ENCODE measurements around the gene UBE2L5.

GRCh38 chr13:30431269-30431940 lies 9.1 kb downstream of the UBE2L5 start:
- TF ChIP-seq, protein P1, sequence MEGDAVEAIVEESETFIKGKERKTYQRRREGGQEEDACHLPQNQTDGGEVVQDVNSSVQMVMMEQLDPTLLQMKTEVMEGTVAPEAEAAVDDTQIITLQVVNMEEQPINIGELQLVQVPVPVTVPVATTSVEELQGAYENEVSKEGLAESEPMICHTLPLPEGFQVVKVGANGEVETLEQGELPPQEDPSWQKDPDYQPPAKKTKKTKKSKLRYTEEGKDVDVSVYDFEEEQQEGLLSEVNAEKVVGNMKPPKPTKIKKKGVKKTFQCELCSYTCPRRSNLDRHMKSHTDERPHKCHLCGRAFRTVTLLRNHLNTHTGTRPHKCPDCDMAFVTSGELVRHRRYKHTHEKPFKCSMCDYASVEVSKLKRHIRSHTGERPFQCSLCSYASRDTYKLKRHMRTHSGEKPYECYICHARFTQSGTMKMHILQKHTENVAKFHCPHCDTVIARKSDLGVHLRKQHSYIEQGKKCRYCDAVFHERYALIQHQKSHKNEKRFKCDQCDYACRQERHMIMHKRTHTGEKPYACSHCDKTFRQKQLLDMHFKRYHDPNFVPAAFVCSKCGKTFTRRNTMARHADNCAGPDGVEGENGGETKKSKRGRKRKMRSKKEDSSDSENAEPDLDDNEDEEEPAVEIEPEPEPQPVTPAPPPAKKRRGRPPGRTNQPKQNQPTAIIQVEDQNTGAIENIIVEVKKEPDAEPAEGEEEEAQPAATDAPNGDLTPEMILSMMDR (conservative IDR thresholded peaks at IDR 0.05; ENCODE audit: low read length): no peak
- no peak for TF ChIP-seq EZH2phosphoT487 (IDR thresholded peaks at IDR 0.05; ENCODE audit: borderline replicate concordance, low read depth, low read length)

Data from OCI-LY7 (cell line).